ENCODE measurements around the gene TMPRSS7.

The TMPRSS7 gene

DNA sequence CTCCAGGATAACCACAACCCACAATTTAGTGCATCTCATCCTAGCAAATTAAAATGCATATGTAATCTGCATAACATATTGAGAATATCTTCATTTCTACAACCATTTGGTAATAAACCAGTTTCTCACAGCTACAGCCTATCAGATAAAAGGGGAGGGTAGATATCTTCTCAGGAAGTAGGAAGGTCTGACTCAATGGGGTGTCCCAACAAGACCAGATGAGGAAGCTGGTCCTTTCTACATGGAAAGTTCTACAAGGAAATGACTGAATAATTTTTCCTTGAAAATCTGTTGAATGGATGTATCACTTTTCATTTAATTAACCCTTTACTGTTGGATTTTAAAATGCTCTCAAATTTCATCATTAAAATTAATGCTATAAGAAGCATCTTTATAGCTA is 17.4 kb upstream of the TMPRSS7 start:
- H3K9me3 Mint-ChIP-seq: peaks cover 7% of the 10 kb centered on the region

DNA sequence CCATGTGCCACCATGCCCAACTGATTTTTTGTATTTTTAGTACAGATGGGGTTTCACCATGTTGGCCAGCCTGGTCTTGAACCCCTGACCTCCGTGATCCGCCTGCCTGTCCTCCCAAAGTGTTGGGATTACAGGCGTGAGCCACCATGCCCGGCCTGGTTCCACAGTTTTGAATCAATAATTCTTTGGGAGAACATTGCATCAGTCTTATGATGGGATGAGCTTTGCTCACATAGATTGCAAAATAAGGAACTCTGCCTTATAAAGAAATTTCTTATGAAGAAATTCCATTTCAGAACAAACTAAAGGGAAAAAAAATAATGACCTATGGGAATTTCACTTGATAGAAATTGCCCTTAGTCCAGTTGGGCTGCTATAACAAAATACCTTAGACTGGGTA is 15.8 kb upstream of the TMPRSS7 start:
- H3K36me3 Mint-ChIP-seq (ENCODE audit: low read depth): no peaks in the 10 kb centered on the region
- H3K27me3 Mint-ChIP-seq (ENCODE audit: low read depth): no peaks in the 10 kb centered on the region
- peaks cover 8% of the 10 kb centered on the region for H3K9me3 Mint-ChIP-seq
- H3K27ac Mint-ChIP-seq: no peak overlapping the region
- peaks cover under 1% of the 10 kb centered on the region for H3K4me1 Mint-ChIP-seq
- TF ChIP-seq, protein P1, sequence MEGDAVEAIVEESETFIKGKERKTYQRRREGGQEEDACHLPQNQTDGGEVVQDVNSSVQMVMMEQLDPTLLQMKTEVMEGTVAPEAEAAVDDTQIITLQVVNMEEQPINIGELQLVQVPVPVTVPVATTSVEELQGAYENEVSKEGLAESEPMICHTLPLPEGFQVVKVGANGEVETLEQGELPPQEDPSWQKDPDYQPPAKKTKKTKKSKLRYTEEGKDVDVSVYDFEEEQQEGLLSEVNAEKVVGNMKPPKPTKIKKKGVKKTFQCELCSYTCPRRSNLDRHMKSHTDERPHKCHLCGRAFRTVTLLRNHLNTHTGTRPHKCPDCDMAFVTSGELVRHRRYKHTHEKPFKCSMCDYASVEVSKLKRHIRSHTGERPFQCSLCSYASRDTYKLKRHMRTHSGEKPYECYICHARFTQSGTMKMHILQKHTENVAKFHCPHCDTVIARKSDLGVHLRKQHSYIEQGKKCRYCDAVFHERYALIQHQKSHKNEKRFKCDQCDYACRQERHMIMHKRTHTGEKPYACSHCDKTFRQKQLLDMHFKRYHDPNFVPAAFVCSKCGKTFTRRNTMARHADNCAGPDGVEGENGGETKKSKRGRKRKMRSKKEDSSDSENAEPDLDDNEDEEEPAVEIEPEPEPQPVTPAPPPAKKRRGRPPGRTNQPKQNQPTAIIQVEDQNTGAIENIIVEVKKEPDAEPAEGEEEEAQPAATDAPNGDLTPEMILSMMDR (IDR thresholded peaks at IDR 0.05; ENCODE audit: unreplicated experiment in 3 of 3): no peak
- no peak overlapping the region for H3K4me3 Mint-ChIP-seq

More for the DNA sequence above, 17.4 kb upstream of the TMPRSS7 start:
- H3K4me3 Mint-ChIP-seq: no peak overlapping the region
- H3K4me1 Mint-ChIP-seq: peaks cover 14% of the 10 kb centered on the region
- H3K36me3 Mint-ChIP-seq (ENCODE audit: low read depth): no peaks in the 10 kb centered on the region
- H3K27me3 Mint-ChIP-seq (ENCODE audit: low read depth): no peaks in the 10 kb centered on the region
- H3K27ac Mint-ChIP-seq: no peak overlapping the region
- TF ChIP-seq, protein P1 (IDR thresholded peaks at IDR 0.05; ENCODE audit: unreplicated experiment in 3 of 3): no peak

DNA sequence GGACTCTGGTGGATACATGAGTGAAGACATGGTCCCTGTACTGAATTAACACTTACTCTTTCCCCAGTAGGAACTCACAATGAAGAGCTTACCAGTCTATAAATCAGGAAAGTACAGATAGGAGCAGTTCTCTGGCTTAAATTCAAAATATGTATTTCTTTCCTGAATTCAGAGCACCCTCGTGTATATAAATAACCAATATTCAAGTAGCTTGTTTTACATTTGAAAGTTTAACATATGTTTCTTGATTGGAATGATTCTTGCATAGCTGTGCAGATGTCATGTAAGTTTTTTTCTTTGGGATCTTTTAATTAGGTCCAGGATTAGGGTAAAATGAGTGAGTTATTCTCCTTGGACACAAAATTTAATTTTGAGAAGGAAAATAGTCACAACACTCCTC is 14.8 kb upstream of the TMPRSS7 start:
- Mint-ChIP-seq H3K9me3 (peaks cover 8% of the 10 kb centered on the region), H3K4me3 (no peak overlapping the region), H3K4me1 (no peaks in the 10 kb centered on the region), H3K36me3 (ENCODE audit: low read depth) (no peaks in the 10 kb centered on the region), H3K27ac (no peak overlapping the region), H3K27me3 (ENCODE audit: low read depth) (no peaks in the 10 kb centered on the region)
- TF ChIP-seq, protein P1 (IDR thresholded peaks at IDR 0.05; ENCODE audit: unreplicated experiment in 3 of 3): no peak

DNA sequence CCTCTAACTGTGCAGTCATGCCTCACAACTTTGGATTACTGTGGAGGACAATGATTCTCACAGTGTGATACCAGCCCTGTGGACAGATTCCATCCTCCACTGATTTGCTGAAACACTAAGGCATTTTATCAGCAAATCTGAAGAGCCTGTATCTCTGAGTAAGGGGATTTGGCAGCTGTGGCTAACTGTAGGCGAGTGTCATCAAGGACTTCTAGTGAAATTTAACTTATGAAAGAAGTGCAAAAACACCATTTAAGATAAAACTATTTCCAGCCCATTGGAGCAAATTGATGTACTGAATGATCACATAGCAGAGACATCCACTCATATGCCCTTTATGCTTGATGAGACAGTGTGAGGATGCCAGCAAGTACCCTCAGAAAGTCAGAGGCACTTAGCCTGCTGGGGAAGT is 13.9 kb upstream of the TMPRSS7 start:
- TF ChIP-seq, protein P1 (IDR thresholded peaks at IDR 0.05; ENCODE audit: unreplicated experiment in 3 of 3): no peak
- H3K27ac Mint-ChIP-seq: peak overlapping the region in 2 of 3 experiments; percentile 48 to 49
- H3K4me1 Mint-ChIP-seq: no peaks in the 10 kb centered on the region
- no peak overlapping the region for H3K4me3 Mint-ChIP-seq
- no peaks in the 10 kb centered on the region for H3K27me3 Mint-ChIP-seq (ENCODE audit: low read depth)
- peaks cover 13% of the 10 kb centered on the region for H3K9me3 Mint-ChIP-seq
- H3K36me3 Mint-ChIP-seq (ENCODE audit: low read depth): no peaks in the 10 kb centered on the region

DNA sequence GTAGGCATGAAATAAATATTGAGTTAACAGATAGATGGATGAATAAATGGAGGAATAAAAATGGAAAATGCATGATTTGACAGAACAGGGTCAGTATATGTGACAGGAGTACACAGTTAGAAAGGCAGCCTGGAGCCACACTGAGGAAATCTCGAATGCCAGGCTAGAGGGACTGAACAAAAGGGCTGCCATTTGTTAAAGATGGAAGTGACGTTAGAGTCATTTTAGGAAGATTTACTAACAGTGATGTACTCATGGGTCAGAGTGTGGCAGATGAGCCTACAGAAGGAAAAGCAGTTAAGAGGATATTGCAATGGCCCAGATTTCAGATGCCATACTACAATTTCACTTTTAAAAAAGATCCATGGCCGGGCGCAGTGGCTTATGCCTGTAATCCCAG is 7.4 kb upstream of the TMPRSS7 start:
- Mint-ChIP-seq H3K36me3 (ENCODE audit: low read depth) (no peaks in the 10 kb centered on the region), H3K9me3 (peaks cover 6% of the 10 kb centered on the region), H3K27ac (no peak overlapping the region), H3K27me3 (ENCODE audit: low read depth) (no peaks in the 10 kb centered on the region), H3K4me1 (no peaks in the 10 kb centered on the region), H3K4me3 (no peak overlapping the region)
- TF ChIP-seq, protein P1 (IDR thresholded peaks at IDR 0.05; ENCODE audit: unreplicated experiment in 3 of 3): no peak

DNA sequence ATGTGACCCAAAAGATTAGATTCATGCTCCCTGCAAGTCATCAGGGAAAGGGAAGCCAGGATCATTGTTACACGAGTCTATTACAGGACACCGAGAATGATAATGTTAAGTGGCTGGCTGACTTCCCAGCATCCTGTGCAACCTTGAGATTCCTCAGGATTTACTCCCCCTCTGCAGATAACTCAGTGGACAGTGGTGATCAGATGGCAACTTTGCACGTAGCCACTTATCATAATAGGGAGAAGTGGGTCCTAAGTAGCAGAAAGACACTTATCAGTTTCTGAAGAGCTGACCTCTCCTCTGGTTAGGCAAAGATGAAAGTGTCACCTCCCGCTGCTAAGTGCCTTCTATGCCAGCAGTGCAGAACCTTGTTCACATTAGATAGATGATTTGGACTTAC is 6.7 kb upstream of the TMPRSS7 start:
- no peaks in the 10 kb centered on the region for H3K4me1 Mint-ChIP-seq
- H3K9me3 Mint-ChIP-seq: peaks cover 10% of the 10 kb centered on the region
- H3K27me3 Mint-ChIP-seq (ENCODE audit: low read depth): no peaks in the 10 kb centered on the region
- no peaks in the 10 kb centered on the region for H3K36me3 Mint-ChIP-seq (ENCODE audit: low read depth)
- H3K27ac Mint-ChIP-seq: no peak overlapping the region
- TF ChIP-seq, protein P1 (IDR thresholded peaks at IDR 0.05; ENCODE audit: unreplicated experiment in 3 of 3): no peak
- no peak overlapping the region for H3K4me3 Mint-ChIP-seq
